Uterus (tissue), 4 donors: ENCODE data around the gene GCLM. TPM values are rescaled to one million over a fixed set of nuclear protein-coding genes. Genes with fewer than 3 reads are reported as not detected.

Experiments used
- DNase-seq, 2 donors: peaks; one replicate each; pipeline ENCODE4 v3.0.0-alpha.2; 2019 to 2020
- H3K27ac ChIP-seq, 2 donors: fragments of 200-600 bp; sonication (generic); 1 replicate in 1 of 2; 2 replicates in 1 of 2; pipeline ENCODE4 v1.5.1; 2016 to 2018
- H3K27me3 ChIP-seq, 2 donors: fragments of 200-600 bp; sonication (generic); one replicate each; pipeline ENCODE4 v1.5.1; 2018 to 2019; ENCODE audit warnings: control low read depth in 1 of 2
- H3K36me3 ChIP-seq, 2 donors: fragments of 200-600 bp; sonication (generic); one replicate each; pipeline ENCODE4 v1.5.1; 2019; ENCODE audit warnings: control low read depth in 1 of 2
- H3K4me1 ChIP-seq, 2 donors: fragments of 200-600 bp; sonication (generic); one replicate each; pipeline ENCODE4 v1.5.1; 2018 to 2019; ENCODE audit warnings: control low read depth in 1 of 2
- H3K4me3 ChIP-seq, 2 donors: fragments of 200-600 bp; sonication (generic); 1 replicate in 1 of 2; 2 replicates in 1 of 2; pipeline ENCODE4 v1.5.1; 2018 to 2019; ENCODE audit warnings: mild to moderate bottlenecking in 1 of 2
- H3K9me3 ChIP-seq, 2 donors: fragments of 200-600 bp; sonication (generic); one replicate each; pipeline ENCODE4 v1.5.1; 2019; ENCODE audit warnings: control low read depth in 1 of 2
- CTCF ChIP-seq, 4 experiments: fragments of 200-600 bp in 2 of 4; fragments of 450-650 bp in 2 of 4; sonication (generic) in 2 of 4; IDR thresholded peaks; one replicate each; pipeline ENCODE4 v1.5.1; 2016 to 2019; ENCODE audit warnings: antibody characterized with exemption in 4 of 4, mild to moderate bottlenecking in 2 of 4, moderate library complexity in 1 of 4
- POLR2A ChIP-seq, 2 donors: fragments of 450-650 bp; IDR thresholded peaks; one replicate each; pipeline ENCODE4 v1.6.1; 2016; ENCODE audit warnings: antibody characterized with exemption in 2 of 2, mild to moderate bottlenecking in 1 of 2, moderate library complexity in 1 of 2
- intact Hi-C: fragments of 100-400 bp; cut with DNase I; formaldehyde crosslinking; loops from one replicate; pipeline ENCODE4 v1.15.1; 2023; ENCODE audit warnings: low total_unique reads
- total RNA-seq, 4 donors: library from RNA; depleted of rRNA in 3 of 4; stranded (reverse); fragments of >200 nt in 3 of 4; gene quantifications; one replicate each; pipeline versions ENCODE4 v1.1.0 to v1.2.4, GENCODE V29; 2014 to 2023
- donor health status: DM: yes; HTN: yes; CAD: no.

GCLM gene
- total RNA-seq, 4 donors from 2014 or later = 0.26 to 13.1 (median 9.2) TPM

- intact Hi-C loops = no loop called here
- peaks cover 0 to 10% of the 10 kb centered on the region in 2 donors for H3K4me1 ChIP-seq
- no peak overlapping the region for H3K27ac ChIP-seq
- no peaks in the 10 kb centered on the region for H3K9me3 ChIP-seq
- H3K4me3 ChIP-seq = no peak overlapping the region
- TF ChIP-seq POLR2A (IDR thresholded peaks at IDR 0.05) = no peak
- TF ChIP-seq CTCF (IDR thresholded peaks at IDR 0.05) = no peak
- no peaks in the 10 kb centered on the region for H3K36me3 ChIP-seq
- DNase-seq = no peak
- H3K27me3 ChIP-seq = no peaks in the 10 kb centered on the region
Observed at GRCh38 chr1:93905051-93905450, 4.2 kb downstream of the GCLM start.

- Histone ChIP-seq H3K4me1 (peaks cover 0 to 10% of the 10 kb centered on the region in 2 donors), H3K27ac (no peak overlapping the region), H3K36me3 (no peaks in the 10 kb centered on the region), H3K27me3 (no peaks in the 10 kb centered on the region), H3K4me3 (no peak overlapping the region), H3K9me3 (no peaks in the 10 kb centered on the region)
- DNase-seq = no peak
- no peak for TF ChIP-seq POLR2A (IDR thresholded peaks at IDR 0.05)
- intact Hi-C loops = no loop called here
Observed at GRCh38 chr1:93904228-93904627, 5.0 kb downstream of the GCLM start.

DNA sequence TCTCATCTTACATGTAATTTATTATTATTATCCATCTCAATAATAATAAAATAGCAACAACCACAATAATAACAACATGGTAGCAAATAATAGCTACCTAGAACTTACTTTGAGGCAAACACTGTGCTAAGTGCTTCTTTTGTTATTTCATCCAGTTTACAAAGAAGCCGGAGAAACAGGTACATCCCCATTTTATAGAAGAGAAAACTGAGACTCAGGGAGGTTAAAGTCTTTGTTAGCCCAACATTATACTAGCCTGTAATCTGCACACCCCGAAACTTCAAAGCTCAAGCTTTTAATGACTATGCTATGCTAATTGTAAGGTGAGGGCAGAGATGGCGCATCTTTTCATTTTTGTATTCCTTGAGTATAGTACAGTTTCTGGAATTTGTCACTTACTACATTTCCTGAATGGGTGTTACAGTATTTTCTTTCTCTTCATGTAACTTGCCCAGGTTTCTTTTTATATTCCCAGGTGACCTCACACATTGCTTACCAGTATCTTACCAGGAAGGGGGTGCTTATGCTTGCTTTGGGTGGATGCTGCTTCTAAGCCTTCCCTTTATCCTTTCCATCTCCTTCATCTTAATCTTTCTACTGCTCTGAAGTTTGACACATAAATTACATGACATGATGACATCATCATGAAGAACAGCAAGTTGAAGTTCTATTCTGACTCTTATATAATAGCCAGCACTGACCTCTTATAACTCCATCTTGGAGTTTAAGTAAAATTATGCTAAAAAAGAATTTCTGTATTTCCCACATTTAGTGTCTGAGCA is 8.3 kb downstream of the GCLM start:
- H3K27me3 ChIP-seq = no peaks in the 10 kb centered on the region
- H3K27ac ChIP-seq = no peak overlapping the region
- no peak for TF ChIP-seq CTCF (IDR thresholded peaks at IDR 0.05)
- TF ChIP-seq POLR2A (IDR thresholded peaks at IDR 0.05) = no peak
- no peaks in the 10 kb centered on the region for H3K9me3 ChIP-seq
- H3K4me3 ChIP-seq = no peak overlapping the region
- intact Hi-C loops = no loop called here
- no peak for DNase-seq
- no peaks in the 10 kb centered on the region for H3K4me1 ChIP-seq
- no peaks in the 10 kb centered on the region for H3K36me3 ChIP-seq

DNA sequence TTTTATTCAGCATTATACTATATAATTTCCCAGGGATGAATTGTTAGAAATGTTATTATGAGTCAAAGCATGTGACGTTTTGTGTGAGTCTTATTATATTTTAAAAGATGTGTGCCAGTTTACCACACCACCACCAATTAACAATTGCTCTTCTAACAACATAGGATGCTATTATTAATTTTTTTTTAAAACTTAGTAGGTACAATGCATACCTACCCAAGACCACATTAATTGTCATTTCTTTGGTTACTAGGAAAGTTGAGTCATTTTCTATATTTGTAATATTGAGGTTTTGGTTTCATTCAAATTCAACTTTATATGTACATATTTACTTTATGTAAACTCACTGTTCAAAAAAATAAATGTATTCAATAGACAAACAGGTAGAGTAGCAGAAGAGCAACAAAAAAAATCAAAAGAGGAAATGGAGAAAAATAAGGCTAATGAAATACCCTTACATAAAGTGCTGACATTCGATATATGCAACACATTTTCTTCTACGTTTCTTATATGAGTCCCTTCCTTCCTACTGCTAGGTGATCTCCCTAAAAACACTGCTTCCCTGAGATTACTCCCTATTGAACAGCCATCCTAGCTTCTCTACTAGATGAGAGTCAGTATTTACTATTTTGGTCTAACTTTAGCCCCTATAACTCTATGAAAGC is 9.6 kb downstream of the GCLM start:
- intact Hi-C loops = no loop called here
- no peak overlapping the region for H3K4me3 ChIP-seq
- H3K27me3 ChIP-seq = no peaks in the 10 kb centered on the region
- no peaks in the 10 kb centered on the region for H3K36me3 ChIP-seq
- H3K4me1 ChIP-seq = no peaks in the 10 kb centered on the region
- H3K27ac ChIP-seq = no peak overlapping the region
- no peak for DNase-seq
- no peak for TF ChIP-seq CTCF (IDR thresholded peaks at IDR 0.05)
- no peak for TF ChIP-seq POLR2A (IDR thresholded peaks at IDR 0.05)
- no peaks in the 10 kb centered on the region for H3K9me3 ChIP-seq

DNA sequence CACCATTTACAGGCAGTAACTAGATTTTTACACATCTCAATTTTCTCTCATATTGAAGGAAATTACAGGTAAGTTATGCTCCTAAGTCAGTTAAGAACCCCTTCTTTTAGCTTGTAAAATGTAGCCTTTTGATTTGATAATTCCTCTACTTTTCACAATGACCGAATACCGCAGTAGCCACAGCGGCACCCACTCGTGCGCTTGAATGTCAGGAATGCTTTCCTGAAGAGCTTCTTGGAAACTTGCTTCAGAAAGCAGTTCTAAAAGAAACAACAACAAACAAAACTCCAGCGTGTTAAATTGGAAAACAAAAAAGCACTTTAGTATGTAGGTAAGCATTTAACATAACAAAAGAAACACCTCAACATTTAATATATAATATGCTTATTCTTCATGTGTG is 20.3 kb downstream of the GCLM start:
- Histone ChIP-seq H3K4me1 (no peaks in the 10 kb centered on the region), H3K4me3 (no peak overlapping the region), H3K27me3 (no peaks in the 10 kb centered on the region), H3K36me3 (no peaks in the 10 kb centered on the region), H3K9me3 (no peaks in the 10 kb centered on the region), H3K27ac (no peak overlapping the region)
- intact Hi-C loops = no loop called here
- DNase-seq = no peak
- TF ChIP-seq POLR2A (IDR thresholded peaks at IDR 0.05) (no peak), CTCF (IDR thresholded peaks at IDR 0.05) (no peak)
